Liver (tissue), 9 donors: ENCODE results near the gene BCL6B. TPM values are rescaled to one million over a fixed set of nuclear protein-coding genes. Genes with fewer than 3 reads are reported as not detected.

Experiments used
- DNase-seq: peaks from one replicate; pipeline ENCODE4 v3.0.0-alpha.2; 2017; ENCODE audit warnings: low spot score
- H3K27ac ChIP-seq, 2 donors: one replicate each; pipeline ENCODE4 v1.7.0; 2013; ENCODE audit warnings: inconsistent platforms in 2 of 2, low read length in 2 of 2, control low read depth in 1 of 2, low read depth in 1 of 2, mild to moderate bottlenecking in 1 of 2
- H3K27me3 ChIP-seq, 4 donors: one replicate each; pipeline versions ENCODE4 v1.6.1 to v1.7.0; 2013; ENCODE audit warnings: low read length in 3 of 4, inconsistent platforms in 1 of 4, mild to moderate bottlenecking in 1 of 4, moderate library complexity in 1 of 4; ENCODE audit not compliant: control insufficient read depth in 4 of 4, insufficient read depth in 4 of 4
- H3K36me3 ChIP-seq, 4 donors: one replicate each; pipeline versions ENCODE4 v1.6.1 to v1.7.0; 2013; ENCODE audit warnings: low read length in 3 of 4, mild to moderate bottlenecking in 3 of 4, low read depth in 1 of 4, moderate library complexity in 1 of 4; ENCODE audit not compliant: control insufficient read depth in 4 of 4, insufficient read depth in 3 of 4
- H3K4me1 ChIP-seq, 4 donors: one replicate each; pipeline versions ENCODE4 v1.6.1 to v1.7.0; 2013; ENCODE audit warnings: low read length in 3 of 4, mild to moderate bottlenecking in 3 of 4, moderate library complexity in 1 of 4; ENCODE audit not compliant: control insufficient read depth in 4 of 4, insufficient read depth in 4 of 4
- H3K4me3 ChIP-seq, 3 donors: one replicate each; pipeline versions ENCODE4 v1.6.1 to v1.7.0; 2013; ENCODE audit warnings: low read length in 3 of 3, control low read depth in 1 of 3, low read depth in 1 of 3, mild to moderate bottlenecking in 1 of 3
- H3K9ac ChIP-seq, 2 donors: one replicate each; pipeline ENCODE4 v1.7.0; 2013; ENCODE audit warnings: low read length in 2 of 2, mild to moderate bottlenecking in 2 of 2, moderate library complexity in 2 of 2, control low read depth in 1 of 2, low read depth in 1 of 2
- H3K9me3 ChIP-seq, 4 donors: one replicate each; pipeline versions ENCODE4 v1.6.1 to v1.7.0; 2013; ENCODE audit warnings: low read length in 3 of 4; ENCODE audit not compliant: control insufficient read depth in 4 of 4
- EGR1 ChIP-seq, 2 donors: IDR thresholded peaks; 2 replicates each; pipeline ENCODE4 v1.6.1; 2016 to 2018; ENCODE audit warnings: antibody characterized with exemption in 2 of 2, low read depth in 2 of 2
- FOXA1 ChIP-seq: IDR thresholded peaks from 2 replicates; pipeline ENCODE4 v1.6.1; 2016; ENCODE audit warnings: antibody characterized with exemption
- FOXA2 ChIP-seq: IDR thresholded peaks from 2 replicates; pipeline ENCODE4 v1.6.1; 2016; ENCODE audit warnings: antibody characterized with exemption
- GABPA ChIP-seq, 2 donors: IDR thresholded peaks in 1 of 2; conservative IDR thresholded peaks in 1 of 2; 2 replicates each; pipeline ENCODE4 v1.6.1; 2016; ENCODE audit warnings: antibody characterized with exemption in 2 of 2, mild to moderate bottlenecking in 1 of 2, moderate library complexity in 1 of 2
- HNF4A ChIP-seq, 2 donors: conservative IDR thresholded peaks; 2 replicates each; pipeline ENCODE4 v1.6.1; 2016; ENCODE audit warnings: antibody characterized with exemption in 2 of 2, mild to moderate bottlenecking in 2 of 2
- HNF4G ChIP-seq: IDR thresholded peaks from 2 replicates; pipeline ENCODE4 v1.6.1; 2016; ENCODE audit warnings: antibody characterized with exemption
- JUND ChIP-seq, 2 donors: IDR thresholded peaks; 2 replicates each; pipeline ENCODE4 v1.6.1; 2016; ENCODE audit warnings: antibody characterized with exemption in 2 of 2
- NR2F2 ChIP-seq: IDR thresholded peaks from 2 replicates; pipeline ENCODE4 v1.6.1; 2016; ENCODE audit warnings: antibody characterized with exemption
- RAD21 ChIP-seq, 2 donors: IDR thresholded peaks; 2 replicates each; pipeline ENCODE4 v1.6.1; 2016; ENCODE audit warnings: antibody characterized with exemption in 2 of 2, mild to moderate bottlenecking in 2 of 2
- RXRA ChIP-seq, 2 donors: IDR thresholded peaks; 2 replicates each; pipeline ENCODE4 v1.6.1; 2017 to 2018; ENCODE audit warnings: antibody characterized with exemption in 2 of 2, mild to moderate bottlenecking in 1 of 2
- SP1 ChIP-seq: IDR thresholded peaks from 2 replicates; pipeline ENCODE4 v1.6.1; 2018; ENCODE audit warnings: antibody characterized with exemption, mild to moderate bottlenecking
- TAF1 ChIP-seq: conservative IDR thresholded peaks from 2 replicates; pipeline ENCODE4 v1.6.1; 2016; ENCODE audit warnings: antibody characterized with exemption, mild to moderate bottlenecking
- YY1 ChIP-seq: IDR thresholded peaks from 2 replicates; pipeline ENCODE4 v1.6.1; 2016; ENCODE audit warnings: antibody characterized with exemption, mild to moderate bottlenecking
- WGBS: extraction: QIAGEN DNeasy Blood & Tissue Kit; methylation state at CpG from one replicate; pipeline ENCODE4 v1.1.7; 2013; 5-methylcytosine and 5-hydroxymethylcytosine counted together
- polyA plus RNA-seq, 2 donors: library from polyadenylated mRNA; stranded (reverse) in 1 of 2; unstranded in 1 of 2; fragments of 200-250 nt in 1 of 2; fragments of >200 nt in 1 of 2; fragmentation: Nextera tagmentation in 1 of 2; extraction: Ambion mirVana in 1 of 2; gene quantifications; one replicate each; pipeline versions ENCODE4 v1.2.1 to v1.2.3, GENCODE V29; 2013 to 2015
- total RNA-seq, 2 donors: library from RNA; depleted of rRNA; stranded (reverse); fragments of >200 nt; gene quantifications; one replicate each; pipeline ENCODE4 v1.2.3, GENCODE V29; 2014
- TF ChIP-seq, protein P1 (sequence below): fragments of 150-350 bp; IDR thresholded peaks from 2 replicates; pipeline ENCODE4 v1.5.1; 2017; ENCODE audit warnings: improper control_type of control experiment, low read depth, low read length; ENCODE audit not compliant: missing input control
- TF ChIP-seq, protein P2 (sequence below): IDR thresholded peaks from 2 replicates; pipeline ENCODE4 v1.6.1; 2016; ENCODE audit warnings: antibody characterized with exemption, mild to moderate bottlenecking
- TF ChIP-seq, protein P3 (sequence below): IDR thresholded peaks from 2 replicates; pipeline ENCODE4 v1.6.1; 2016; ENCODE audit warnings: antibody characterized with exemption
- TF ChIP-seq, protein P4 (sequence below): IDR thresholded peaks from 2 replicates; pipeline ENCODE4 v1.6.1; 2016; ENCODE audit warnings: antibody characterized with exemption
- TF ChIP-seq, protein P5 (sequence below): IDR thresholded peaks from 2 replicates; pipeline ENCODE4 v1.6.1; 2016; ENCODE audit warnings: antibody characterized with exemption
- donor health status: healthy.
- donor health status: healthy.
- donor health status: healthy.
- donor health status: healthy.
- donor health status: healthy.

Gene BCL6B
- total and polyA plus RNA-seq, 4 donors: 1.1 to 5.7 (median 1.8) TPM

DNA sequence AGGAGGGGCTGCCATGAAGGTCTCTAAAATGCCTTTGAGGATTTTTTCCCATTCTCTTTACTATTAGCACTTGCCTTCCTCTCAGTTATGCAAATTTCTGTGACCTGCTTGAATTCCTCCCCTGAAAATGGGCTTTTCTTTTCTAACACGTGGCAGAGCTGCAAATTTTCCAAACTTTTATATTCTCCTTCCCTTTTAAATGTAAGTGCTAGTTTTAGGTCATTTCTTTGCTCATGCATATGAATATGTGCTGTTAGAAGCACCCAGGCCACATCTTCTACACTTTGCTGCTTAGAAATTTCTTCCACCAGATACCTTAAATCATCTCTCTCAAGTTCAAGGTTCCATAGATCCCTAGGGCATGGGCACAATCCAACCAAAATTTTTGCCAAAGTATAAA, 45.4 kb downstream of the BCL6B start:
- DNase-seq: no peak
- Histone ChIP-seq H3K4me3 (no peak overlapping the region), H3K27ac (no peak overlapping the region), H3K9me3 (no peaks in the 10 kb centered on the region), H3K4me1 (peaks cover 0 to 11% (median 1%) of the 10 kb centered on the region in 4 donors), H3K27me3 (no peaks in the 10 kb centered on the region), H3K36me3 (no peaks in the 10 kb centered on the region), H3K9ac (no peak overlapping the region)
- TF ChIP-seq EGR1 (IDR thresholded peaks at IDR 0.05; ENCODE audit: low read depth in 2 of 2) (no peak), HNF4G (no peak), JUND (IDR thresholded peaks at IDR 0.05) (no peak), YY1 (no peak), RAD21 (IDR thresholded peaks at IDR 0.05) (no peak), FOXA1 (no peak), NR2F2 (no peak), FOXA2 (no peak), HNF4A (conservative IDR thresholded peaks at IDR 0.05) (no peak), TAF1 (no peak), SP1 (no peak), RXRA (IDR thresholded peaks at IDR 0.05) (no peak), GABPA (IDR thresholded peaks at IDR 0.05 in 1 of 2, conservative IDR thresholded peaks at IDR 0.05 in 1 of 2) (no peak)
- TF ChIP-seq, protein P1, sequence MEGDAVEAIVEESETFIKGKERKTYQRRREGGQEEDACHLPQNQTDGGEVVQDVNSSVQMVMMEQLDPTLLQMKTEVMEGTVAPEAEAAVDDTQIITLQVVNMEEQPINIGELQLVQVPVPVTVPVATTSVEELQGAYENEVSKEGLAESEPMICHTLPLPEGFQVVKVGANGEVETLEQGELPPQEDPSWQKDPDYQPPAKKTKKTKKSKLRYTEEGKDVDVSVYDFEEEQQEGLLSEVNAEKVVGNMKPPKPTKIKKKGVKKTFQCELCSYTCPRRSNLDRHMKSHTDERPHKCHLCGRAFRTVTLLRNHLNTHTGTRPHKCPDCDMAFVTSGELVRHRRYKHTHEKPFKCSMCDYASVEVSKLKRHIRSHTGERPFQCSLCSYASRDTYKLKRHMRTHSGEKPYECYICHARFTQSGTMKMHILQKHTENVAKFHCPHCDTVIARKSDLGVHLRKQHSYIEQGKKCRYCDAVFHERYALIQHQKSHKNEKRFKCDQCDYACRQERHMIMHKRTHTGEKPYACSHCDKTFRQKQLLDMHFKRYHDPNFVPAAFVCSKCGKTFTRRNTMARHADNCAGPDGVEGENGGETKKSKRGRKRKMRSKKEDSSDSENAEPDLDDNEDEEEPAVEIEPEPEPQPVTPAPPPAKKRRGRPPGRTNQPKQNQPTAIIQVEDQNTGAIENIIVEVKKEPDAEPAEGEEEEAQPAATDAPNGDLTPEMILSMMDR: no peak
- TF ChIP-seq, protein P2, sequence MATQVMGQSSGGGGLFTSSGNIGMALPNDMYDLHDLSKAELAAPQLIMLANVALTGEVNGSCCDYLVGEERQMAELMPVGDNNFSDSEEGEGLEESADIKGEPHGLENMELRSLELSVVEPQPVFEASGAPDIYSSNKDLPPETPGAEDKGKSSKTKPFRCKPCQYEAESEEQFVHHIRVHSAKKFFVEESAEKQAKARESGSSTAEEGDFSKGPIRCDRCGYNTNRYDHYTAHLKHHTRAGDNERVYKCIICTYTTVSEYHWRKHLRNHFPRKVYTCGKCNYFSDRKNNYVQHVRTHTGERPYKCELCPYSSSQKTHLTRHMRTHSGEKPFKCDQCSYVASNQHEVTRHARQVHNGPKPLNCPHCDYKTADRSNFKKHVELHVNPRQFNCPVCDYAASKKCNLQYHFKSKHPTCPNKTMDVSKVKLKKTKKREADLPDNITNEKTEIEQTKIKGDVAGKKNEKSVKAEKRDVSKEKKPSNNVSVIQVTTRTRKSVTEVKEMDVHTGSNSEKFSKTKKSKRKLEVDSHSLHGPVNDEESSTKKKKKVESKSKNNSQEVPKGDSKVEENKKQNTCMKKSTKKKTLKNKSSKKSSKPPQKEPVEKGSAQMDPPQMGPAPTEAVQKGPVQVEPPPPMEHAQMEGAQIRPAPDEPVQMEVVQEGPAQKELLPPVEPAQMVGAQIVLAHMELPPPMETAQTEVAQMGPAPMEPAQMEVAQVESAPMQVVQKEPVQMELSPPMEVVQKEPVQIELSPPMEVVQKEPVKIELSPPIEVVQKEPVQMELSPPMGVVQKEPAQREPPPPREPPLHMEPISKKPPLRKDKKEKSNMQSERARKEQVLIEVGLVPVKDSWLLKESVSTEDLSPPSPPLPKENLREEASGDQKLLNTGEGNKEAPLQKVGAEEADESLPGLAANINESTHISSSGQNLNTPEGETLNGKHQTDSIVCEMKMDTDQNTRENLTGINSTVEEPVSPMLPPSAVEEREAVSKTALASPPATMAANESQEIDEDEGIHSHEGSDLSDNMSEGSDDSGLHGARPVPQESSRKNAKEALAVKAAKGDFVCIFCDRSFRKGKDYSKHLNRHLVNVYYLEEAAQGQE: no peak
- TF ChIP-seq, protein P3, sequence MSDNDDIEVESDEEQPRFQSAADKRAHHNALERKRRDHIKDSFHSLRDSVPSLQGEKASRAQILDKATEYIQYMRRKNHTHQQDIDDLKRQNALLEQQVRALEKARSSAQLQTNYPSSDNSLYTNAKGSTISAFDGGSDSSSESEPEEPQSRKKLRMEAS: no peak
- TF ChIP-seq, protein P4, sequence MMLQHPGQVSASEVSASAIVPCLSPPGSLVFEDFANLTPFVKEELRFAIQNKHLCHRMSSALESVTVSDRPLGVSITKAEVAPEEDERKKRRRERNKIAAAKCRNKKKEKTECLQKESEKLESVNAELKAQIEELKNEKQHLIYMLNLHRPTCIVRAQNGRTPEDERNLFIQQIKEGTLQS: no peak
- TF ChIP-seq, protein P5, sequence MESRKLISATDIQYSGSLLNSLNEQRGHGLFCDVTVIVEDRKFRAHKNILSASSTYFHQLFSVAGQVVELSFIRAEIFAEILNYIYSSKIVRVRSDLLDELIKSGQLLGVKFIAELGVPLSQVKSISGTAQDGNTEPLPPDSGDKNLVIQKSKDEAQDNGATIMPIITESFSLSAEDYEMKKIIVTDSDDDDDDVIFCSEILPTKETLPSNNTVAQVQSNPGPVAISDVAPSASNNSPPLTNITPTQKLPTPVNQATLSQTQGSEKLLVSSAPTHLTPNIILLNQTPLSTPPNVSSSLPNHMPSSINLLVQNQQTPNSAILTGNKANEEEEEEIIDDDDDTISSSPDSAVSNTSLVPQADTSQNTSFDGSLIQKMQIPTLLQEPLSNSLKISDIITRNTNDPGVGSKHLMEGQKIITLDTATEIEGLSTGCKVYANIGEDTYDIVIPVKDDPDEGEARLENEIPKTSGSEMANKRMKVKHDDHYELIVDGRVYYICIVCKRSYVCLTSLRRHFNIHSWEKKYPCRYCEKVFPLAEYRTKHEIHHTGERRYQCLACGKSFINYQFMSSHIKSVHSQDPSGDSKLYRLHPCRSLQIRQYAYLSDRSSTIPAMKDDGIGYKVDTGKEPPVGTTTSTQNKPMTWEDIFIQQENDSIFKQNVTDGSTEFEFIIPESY: no peak
- 62% methylated on average over 1 of the region's 1 CpG for WGBS
